OCI-M1 (cell line): ENCODE measurements around the gene COMMD2.

Experiments used
- DNase-seq: peaks from one replicate; lab custom pipeline; 2025; lab: John Stamatoyannopoulos, UW

The COMMD2 gene

DNA sequence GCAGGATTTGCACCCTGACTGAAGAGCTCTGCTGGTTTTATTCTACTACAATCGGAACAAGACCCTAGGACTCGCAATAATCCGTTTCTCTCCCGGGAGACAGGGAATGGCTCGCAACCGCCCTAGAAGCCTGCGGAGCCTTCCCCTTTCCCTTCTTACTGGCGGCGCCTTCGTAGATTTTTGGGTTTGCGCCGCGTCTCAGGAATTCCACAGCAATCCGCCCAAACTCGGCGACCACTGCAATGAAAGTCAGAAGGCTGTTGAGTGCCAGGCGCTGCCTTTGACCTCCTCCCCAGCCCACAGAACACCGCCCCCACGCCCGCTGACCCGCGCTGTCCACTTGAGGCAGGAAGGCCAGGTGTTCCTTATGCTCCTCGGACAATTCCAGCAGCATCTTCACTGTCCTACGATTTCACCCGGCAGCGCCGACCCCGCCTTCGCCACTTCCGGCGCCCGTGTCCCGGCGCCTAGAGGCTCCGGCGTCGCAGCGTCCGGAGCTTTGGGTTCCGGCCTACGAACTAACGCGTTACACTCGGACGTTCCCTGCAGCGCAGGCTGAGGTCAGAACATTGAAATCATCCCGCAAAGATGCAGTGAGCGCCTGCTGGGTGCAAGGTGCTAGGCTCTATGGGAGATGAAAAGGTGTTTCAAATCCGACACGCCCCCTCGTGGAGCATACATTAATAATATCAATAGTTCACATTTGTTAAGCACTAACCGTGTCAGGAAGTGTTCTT lies at the start of gene COMMD2:
Gene COMMD2 (minus strand): TSS at position 439 of the 737 bp plus-strand sequence. CDS start 45 bp downstream, at position 394.
- peak; percentile 90 for DNase-seq

DNA sequence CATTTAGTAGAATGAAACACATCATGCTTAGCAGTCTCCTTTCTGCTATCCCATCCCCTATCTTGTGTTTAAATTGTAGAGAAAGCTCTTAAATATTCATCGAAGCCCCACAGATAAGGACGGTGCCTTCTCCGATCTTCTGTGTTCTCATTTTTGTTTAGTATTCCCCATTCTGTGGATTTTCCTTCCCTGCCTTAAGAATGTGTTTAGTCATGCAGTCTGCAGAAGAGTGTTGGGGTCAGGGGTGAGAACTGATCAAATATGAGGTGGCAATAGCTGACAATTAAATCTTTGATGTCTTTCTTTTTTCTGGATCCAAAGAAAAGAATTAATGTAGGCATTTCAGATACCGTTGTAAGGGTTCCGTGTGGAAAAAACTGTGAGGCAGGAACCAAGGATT lies 49.4 kb upstream of the COMMD2 start:
- DNase-seq, result no peak

DNA sequence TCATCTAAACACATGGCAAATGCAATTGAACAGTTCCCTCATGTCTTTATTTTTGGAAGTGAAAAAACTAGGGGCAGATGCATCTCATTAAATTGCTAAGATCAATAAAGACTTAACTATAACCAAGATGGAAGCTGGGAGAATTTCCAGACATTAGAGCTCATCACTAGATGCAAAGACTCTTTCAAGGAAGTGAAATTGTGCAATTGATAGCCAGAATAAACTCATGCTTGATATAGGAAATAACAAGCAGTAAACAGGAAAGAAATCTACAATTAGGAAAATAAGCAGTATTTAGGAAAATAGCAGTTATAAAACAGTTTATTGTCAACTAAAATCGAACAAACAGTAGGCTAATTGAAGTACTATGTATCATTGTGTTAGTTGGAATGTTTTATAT lies 48.9 kb upstream of the COMMD2 start:
- DNase-seq, result no peak

DNA sequence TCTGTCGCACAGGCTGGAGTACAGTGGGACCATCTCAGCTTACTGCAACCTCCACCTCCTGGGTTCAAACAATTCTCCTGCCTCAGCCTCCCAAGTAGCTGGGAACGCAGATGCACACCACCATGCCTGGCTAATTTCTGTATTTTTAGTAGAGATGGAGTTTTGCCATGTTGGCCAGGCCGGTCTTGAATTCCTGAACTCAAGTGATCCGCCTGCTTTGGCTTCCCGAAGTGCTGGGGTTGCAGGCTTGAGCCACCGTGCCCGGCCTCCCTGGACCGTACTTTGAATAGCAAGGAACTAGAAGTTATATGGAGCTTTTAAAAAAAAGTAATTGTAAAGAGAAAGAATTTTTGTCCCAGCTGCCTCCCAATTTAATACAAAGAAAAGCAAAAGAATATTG lies 48.4 kb upstream of the COMMD2 start:
- no peak for DNase-seq

DNA sequence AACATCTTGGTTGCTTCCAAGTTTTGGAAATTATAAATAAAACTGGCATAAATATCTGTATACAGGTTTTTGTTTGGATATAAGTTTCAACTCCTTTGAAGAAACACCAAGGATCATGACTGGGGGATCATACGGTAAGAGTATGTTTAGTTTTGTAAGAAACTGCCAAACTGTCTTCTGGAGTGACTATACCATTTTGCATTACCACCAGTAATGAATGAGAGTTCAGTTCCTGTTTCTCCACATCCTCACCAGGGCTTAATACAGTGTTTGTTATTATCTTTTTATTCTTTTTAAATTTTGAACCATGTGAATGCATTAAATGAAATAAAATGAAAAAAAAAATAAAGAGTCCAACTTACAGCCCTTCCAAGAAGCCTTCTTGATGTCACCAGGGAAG lies 43.7 kb upstream of the COMMD2 start:
- DNase-seq, result no peak

DNA sequence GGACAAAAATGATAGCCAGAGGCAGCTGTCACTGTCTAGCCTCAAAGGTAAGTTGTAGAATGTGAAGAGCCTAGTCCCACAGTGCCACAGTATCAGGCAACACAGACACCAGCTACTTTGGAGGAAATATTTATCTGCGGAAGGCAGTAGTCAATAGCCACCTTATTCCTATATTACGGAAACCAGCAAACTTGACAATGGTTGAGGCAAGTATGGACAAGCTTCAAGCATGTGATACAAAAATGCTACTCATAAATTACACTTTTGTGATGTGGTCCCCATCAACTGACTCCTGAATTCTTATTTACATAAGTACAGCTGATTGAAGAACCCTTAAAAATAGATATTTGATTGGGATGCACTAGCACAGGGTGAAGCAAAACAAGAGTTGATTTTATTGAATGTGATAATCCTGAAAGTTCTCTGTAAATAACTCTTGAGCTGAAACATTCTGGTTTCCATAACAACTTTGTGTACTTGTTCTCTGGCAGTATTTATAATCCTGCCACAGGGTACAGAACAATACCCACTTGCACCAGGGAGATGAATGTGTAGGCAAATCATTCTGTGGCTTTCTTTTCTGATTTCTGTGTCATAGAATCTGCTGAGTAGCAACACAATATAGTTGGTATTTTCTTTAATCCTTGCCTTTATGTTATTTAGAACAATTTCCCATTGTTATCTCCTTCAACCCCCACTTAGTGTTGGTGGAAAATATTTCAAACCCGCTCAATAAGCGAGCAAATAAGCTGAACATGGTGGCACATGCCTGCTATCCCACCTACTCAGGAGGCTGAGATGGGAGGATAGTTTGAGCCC lies 40.4 kb upstream of the COMMD2 start, which contains the start of gene ANKUB1:
Gene ANKUB1 (minus strand): TSS at position 103 of the 819 bp plus-strand sequence. CDS start 188 bp downstream, outside the sequence.
- DNase-seq, result no peak

DNA sequence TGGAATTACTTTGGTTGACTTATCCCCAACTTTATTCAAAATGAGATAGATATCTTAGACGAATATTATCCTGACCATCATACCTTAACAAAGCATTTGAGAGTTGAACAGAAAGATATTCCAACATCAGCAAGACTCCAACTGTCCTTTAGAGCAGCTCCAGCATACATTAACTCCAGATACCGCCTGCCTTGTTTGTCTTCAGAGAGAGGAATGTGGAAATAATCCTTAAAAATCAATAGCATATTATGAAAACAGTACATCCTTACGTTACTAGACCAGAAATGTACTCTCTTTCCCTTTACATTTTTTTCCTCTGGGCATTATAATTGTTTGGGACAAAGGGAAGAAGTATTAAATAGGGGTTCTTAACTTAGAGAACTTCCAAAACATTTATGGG lies 38.4 kb upstream of the COMMD2 start:
- DNase-seq, result no peak

DNA sequence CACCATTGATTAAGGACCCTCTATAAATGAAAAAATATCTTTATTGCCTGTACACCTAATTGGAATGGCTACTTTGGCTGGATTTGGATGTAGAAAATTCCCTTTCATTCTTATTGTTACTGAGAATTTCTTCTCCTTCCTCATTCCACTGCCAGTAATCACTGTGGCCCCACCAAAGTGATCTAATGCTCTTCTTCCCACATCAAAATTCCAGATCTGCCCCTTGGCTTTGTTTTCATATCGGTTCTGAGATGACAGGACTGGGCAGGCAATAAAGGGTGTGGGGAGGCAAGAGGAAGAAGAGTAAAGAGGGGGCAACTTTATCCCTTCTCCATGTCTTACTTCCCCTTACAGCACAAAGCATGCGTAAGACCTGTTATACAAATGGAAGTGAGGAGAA lies 38.0 kb upstream of the COMMD2 start:
- no peak for DNase-seq

DNA sequence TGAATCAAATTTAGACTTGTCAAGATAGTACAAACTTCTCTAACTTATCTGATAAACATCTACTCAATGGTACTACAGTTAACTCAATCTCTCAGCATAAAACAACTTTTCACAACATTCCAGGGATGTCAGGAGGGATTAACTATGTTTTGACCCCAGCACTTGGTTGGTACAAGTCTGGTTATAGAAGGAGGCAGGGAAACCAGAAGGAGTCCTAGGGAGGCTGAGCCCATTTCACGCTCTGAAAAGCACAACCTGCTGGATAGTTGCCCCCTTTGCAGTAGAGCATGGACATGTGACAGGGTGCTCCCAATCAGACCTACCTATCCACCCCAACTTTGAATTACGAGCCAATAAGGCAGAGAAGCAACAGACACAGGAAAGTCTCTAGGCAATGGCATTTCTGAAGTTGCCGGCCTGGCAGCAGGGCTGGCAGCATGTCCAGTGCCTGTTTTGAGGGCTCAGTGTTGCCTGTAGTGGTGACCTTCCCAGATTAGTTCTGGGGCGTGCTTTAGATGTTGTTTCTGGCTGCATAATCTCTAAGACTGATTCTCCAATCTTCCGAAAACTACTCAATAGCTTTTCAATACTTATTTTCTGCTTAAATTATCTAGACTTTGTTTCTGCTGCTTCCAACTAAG lies 31.9 kb upstream of the COMMD2 start:
- DNase-seq, result no peak

DNA sequence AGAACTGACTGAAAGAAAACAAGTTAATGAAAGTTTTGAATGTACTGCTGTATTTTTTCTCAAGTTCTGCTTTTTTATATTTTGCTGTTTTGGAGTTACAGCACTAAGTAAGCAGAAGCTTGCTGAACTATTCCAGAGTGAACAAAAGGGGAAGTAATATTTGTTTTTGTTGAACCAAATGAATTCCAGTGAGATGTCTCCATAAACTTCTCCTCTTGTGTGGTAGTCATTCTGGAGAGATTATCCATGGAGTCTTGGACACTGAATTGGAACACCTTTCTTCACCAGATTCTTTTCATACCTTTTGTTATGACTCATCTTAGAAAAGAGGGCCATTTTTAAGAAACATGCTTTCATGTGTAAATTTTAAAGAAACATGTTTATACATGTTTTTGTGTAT lies 31.3 kb upstream of the COMMD2 start:
- peak; percentile 70 for DNase-seq

DNA sequence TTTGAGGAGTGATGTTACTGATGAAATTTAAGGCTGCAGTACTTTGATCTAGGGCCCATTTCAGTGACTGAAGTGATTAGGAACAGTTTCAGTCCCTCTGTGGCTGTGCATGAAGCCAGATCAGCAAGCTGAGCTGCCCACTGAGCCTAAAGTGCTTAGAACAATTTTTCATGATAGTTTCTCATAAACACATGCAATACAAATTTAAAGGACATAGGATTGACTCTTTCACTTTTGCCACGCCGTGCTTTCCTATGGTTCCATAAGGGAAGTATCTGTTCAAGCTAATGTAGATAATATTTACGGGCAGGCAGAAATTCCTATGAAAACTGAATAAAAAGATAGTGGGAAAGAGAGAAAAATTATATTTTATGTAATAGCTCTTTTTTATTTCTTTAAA lies 29.5 kb upstream of the COMMD2 start:
- no peak for DNase-seq

DNA sequence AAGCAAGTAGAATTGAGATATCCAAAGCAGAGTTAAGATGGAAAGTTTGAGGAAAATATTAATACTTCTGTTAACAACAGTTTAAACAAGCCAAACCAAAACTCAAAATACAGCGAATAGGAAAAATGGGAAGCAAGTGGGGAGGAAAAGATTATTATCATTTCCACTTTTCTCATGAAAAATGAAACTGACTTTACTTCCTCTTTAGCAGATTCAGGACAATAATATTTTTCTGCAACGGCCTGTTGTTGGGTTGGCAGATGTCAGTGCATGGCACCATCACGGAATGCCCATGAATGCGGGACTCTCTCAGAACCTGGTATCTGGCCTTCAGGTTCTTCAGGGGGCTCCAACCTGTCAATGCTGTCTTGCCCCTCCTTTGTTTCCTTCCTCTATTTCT lies 28.9 kb upstream of the COMMD2 start:
- peak; percentile 64 for DNase-seq

DNA sequence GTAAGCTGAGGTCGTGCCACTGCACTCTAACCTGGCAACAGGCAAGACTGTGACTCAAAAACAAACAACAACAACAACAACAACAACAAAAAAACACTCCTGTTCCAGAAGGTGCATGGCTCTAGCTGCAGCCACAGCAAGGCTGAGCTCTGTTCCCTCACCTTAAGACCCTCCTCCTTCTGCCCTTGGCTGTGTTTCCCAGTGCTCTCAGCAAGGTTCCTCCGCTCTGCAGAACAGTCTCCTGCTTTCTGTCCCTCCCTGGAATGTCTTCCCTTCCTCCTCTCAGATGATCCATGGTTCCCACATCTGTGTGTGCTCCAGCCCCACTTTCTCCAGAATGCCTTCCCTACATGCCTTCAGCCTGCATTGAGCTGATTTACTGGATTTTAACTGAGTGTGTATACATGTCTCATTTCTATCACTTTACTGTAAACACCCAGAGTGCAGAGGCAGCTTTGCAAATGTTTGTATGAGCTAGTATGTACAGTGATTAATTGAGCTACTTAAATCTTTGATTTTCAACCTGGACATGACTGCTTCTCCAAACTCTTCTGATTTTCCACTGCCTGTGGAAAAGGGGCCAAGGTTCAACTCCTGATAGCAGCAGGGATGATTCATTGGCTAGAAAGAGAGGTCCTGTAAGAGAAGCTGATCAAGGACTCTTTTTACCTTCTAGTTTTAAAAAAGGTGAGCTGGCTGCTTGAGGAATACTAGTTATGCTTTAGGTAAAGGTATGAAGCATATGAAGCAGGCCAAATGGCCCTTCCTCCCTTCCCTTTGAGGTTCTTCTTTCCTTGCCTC lies 25.3 kb upstream of the COMMD2 start:
- DNase-seq, result no peak

DNA sequence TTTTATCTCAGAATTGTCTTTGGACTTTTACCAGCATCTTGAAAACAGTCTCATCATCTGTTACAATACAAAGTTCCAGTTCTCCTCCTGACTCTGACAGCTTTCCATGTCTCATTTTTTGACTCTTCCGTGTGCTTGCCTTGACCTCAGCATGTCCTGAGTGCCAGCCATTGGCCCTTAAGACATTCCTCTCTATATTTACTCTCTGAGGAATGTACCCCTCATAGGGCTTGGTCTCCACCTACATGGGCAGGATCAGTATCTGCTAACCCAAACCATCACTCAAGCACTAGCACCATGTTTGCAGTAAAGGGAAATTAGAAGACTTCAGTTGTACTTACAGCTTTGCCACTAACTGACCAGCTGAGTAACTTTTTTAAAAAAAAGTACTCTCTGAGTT lies 23.9 kb upstream of the COMMD2 start:
- no peak for DNase-seq

DNA sequence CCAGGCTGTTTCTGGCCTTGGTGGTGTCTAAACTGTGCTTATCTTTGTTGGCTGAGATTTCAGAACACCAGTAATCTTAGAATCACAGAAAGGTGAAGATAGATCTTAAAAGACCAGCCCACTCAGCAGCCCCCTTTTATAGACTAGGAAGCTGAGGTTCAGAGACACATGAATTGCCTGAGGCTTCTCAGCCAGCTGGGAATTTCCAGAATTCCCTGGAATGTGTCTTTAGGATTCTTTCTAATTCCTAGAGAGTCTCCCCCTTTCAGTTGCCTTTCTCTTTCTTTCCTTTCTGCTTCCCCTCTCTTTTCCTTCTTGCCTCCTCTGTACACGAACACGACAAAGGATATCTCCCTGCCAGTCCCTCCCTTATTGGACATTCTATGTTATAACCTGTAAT lies 20.6 kb upstream of the COMMD2 start:
- DNase-seq, result no peak

DNA sequence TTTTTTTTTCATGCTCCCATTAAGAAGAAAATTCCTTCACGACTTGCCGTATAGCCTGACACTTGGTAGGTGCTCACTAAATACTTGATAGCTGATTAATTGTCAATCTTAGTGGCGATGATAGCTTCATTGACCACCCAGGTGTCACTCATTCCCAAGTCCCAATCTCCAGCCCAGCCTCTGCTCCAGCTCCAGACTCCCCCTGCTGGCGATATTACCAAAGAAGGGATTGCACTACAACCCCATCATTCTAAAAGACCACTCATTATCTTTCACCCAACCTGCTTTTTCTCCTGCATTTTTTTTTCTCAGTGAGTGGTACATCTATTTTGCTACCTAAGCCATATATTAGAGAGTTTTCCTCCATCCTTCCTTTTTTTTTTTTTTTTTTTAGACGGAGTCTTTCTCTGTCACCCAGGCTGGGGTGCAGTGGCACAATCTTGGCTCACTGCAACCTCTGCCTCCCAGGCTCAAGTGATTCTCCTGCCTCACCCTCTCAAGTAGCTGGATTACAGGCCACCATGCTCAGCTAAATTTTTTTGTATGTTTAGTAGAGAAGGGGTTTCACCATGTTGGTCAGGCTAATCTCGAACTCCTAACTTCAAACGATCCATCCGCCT lies 19.5 kb upstream of the COMMD2 start:
- peak; percentile 44 for DNase-seq

DNA sequence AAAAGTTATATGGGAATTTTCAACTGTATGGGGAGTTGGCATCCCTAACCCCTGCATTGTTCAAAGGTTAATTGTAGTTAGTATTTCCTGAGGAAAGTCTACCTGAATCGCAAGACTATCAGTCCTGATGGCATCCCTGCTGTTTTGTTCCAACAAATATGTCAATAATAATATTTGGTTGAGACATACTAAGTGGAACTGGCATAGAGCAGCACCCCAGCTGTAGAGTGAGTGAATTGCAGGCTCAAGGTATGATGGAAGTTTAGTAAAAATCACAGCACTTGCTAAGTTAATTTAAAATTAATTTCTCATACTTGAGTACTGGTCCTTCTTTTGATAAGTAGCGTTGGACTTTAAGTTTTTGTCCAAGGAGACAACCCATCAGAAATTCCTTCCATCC lies 18.0 kb upstream of the COMMD2 start:
- no peak for DNase-seq

DNA sequence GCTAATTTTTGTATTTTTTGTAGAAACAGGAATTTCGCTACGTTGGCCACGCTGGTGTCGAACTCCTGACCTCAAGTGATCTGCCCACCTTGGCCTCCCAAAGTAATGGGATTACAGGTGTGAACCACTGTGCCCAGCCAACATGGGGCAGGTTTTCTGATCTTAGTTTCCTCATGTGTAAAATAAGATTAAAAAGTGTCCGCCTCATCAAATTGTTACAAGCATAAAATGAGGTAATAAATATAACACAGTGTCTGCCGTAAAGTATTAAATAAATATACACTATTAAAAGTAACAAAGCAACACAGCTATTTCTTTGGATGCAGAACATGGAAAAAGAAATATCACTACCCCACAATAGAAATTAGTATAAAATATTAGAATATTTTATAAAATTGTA lies 16.4 kb upstream of the COMMD2 start:
- DNase-seq, result no peak

DNA sequence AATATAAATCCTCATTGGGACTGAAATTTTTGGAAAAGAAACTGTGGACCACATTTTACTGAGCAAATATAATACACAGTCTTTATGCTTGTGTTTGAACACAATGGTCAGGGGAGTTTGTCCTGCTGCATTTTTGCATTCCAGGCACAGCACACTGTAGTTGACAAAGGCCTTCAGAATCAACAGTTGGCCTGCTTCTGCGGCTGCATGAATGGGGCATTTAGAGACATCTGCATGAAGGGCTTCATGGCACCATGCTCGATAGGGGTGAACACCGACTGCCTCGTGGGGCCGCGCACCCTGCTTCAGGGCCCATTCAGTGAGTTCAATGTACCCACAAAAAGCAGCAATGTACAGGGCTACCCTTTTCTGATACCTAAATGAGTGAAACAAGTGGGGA lies 15.4 kb upstream of the COMMD2 start:
- DNase-seq, result no peak

DNA sequence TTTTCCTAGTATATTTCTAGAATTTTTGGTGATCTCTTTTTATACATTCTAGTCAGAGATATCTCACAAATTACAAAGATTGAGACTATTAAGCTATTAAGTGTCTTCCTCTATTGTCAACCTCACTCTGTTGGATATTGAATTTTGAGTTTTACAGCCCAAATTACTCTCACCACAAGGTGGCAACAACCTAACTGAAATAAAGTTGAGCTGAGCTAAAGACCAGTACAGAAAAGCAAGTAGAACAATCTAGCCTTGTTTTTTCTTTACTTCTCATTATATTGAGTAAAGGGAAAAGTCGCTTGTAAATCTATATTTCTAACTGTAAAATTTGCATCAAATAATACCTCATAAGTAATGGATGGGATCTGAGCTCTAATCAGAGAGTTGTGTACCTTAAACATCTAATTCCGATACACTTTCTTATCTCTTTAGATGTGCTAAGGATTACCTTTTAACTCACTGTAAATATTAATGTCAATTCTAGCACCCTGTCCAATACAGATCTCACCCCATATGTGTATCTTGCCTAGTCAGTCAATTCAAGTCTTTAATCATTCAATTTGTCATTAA lies 13.6 kb upstream of the COMMD2 start:
- peak; percentile 45 for DNase-seq

DNA sequence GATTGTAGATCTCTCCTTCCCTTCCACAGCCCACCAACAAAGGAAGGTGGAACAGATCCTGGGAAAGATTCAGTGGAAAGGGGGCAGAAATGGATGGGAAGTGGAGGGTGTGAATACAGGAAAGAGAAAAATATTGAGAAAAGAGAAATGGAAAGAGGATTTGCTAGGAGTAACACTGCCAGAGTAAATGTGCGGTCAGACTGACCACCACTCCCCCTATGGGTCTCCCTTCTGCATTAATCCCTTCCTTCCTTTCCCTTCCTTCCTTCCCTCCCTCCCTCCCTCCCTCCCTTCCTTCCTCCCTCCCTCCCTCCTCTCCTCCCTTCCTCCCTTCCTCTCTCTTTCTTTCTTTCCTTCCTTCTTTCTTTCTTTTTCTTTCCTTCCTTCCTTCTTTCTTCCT lies 12.0 kb upstream of the COMMD2 start:
- DNase-seq, result no peak
